ENCODE measurements around the gene HILPDA. TPM values are rescaled to one million over a fixed set of nuclear protein-coding genes. Genes with fewer than 3 reads are reported as not detected.

Gene HILPDA
- total RNA-seq, 1 experiment from 2014 or later: 17.0 TPM

DNA sequence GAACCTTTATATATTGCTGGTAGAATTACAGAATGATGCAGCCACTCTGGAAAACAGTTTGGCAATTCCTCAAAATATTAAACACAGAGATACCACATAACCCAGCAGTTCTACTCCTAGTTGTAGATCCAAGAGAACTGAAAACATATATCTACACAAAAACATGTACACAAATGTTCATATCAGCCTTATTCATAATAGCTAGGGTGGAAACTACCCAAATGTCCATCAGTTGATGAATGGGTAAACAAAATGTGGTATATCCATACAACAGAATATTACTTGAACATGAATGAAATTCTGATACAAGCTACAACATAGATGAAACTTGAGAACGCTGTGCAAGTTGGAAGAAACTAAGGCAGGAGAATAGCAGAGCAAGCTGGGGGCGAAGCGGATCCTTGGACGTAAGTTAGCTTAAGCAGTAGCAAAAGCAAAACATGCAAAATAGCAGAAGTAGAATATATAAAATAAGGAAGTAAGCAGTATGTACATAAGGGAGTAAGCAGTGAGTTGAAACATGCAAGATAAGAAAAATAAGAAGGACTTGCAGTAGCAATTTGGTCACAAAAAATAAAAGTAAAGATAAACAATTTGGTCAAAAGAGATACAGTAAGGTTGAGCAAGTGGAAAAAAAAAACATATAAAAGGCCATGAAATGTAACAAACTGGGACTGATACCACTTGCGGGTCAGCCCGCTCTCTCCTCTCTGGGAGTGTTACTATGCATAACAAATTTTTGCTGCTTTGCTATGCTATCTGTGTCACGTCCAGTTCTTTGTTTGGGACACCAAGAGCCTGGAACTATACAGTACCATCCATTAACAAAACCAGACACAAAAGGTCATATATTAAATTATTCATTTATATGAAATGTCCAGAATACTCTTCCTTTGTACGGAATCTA, 18.0 kb upstream of the HILPDA start:
- Histone ChIP-seq H3K27me3 (replicated peaks; ENCODE audit: control insufficient read depth, insufficient read depth, low read length) (no peaks in the 10 kb centered on the region), H3K9me3 (no peaks in the 10 kb centered on the region), H3K36me3 (ENCODE audit: control insufficient read depth, insufficient read depth, low read length) (no peaks in the 10 kb centered on the region), H3K4me1 (peaks cover 35% of the 10 kb centered on the region), H3K4me3 (ENCODE audit: low read depth, low read length) (no peak overlapping the region)
- POLR2A ChIA-PET: no interaction called here
- CTCF ChIA-PET: interaction anchor here (1.4 kb wide), 1 partner anchor 11 kb away, joined by 4 read pairs; no protein-coding TSS in a partner anchor
- no TSS peak for BruUV-seq (replicated peaks)
- no peak for DNase-seq
- Mint-ChIP-seq H3K27me3 (ENCODE audit: insufficient read depth, unreplicated experiment) (no peaks in the 10 kb centered on the region), H3K4me1 (ENCODE audit: low read depth, unreplicated experiment) (peaks cover 23% of the 10 kb centered on the region), H3K36me3 (ENCODE audit: insufficient read depth, unreplicated experiment) (no peaks in the 10 kb centered on the region), H3K4me3 (ENCODE audit: unreplicated experiment) (no peak overlapping the region), H3K9me3 (ENCODE audit: unreplicated experiment) (no peaks in the 10 kb centered on the region), H3K27ac (ENCODE audit: unreplicated experiment) (no peak overlapping the region)
- intact Hi-C loops (cut with micrococcal nuclease; ENCODE audit: unreplicated experiment): no loop called here
- TF ChIP-seq, protein P1, sequence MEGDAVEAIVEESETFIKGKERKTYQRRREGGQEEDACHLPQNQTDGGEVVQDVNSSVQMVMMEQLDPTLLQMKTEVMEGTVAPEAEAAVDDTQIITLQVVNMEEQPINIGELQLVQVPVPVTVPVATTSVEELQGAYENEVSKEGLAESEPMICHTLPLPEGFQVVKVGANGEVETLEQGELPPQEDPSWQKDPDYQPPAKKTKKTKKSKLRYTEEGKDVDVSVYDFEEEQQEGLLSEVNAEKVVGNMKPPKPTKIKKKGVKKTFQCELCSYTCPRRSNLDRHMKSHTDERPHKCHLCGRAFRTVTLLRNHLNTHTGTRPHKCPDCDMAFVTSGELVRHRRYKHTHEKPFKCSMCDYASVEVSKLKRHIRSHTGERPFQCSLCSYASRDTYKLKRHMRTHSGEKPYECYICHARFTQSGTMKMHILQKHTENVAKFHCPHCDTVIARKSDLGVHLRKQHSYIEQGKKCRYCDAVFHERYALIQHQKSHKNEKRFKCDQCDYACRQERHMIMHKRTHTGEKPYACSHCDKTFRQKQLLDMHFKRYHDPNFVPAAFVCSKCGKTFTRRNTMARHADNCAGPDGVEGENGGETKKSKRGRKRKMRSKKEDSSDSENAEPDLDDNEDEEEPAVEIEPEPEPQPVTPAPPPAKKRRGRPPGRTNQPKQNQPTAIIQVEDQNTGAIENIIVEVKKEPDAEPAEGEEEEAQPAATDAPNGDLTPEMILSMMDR (IDR thresholded peaks at IDR 0.05; ENCODE audit: insufficient read depth in 1 of 2, low read depth in 1 of 2, low read length in 1 of 2, severe bottlenecking in 1 of 2, unreplicated experiment in 1 of 2): no peak

GRCh38 chr7:128442356-128442755, 13.3 kb upstream of the HILPDA start:
- no peak for DNase-seq
- BruUV-seq (replicated peaks): no TSS peak

More at GRCh38 chr7:128442356-128442755, 13.3 kb upstream of the HILPDA start:
- Mint-ChIP-seq H3K27ac (ENCODE audit: unreplicated experiment) (no peak overlapping the region), H3K27me3 (ENCODE audit: insufficient read depth, unreplicated experiment) (no peaks in the 10 kb centered on the region), H3K9me3 (ENCODE audit: unreplicated experiment) (no peaks in the 10 kb centered on the region), H3K4me3 (ENCODE audit: unreplicated experiment) (no peak overlapping the region), H3K36me3 (ENCODE audit: insufficient read depth, unreplicated experiment) (no peaks in the 10 kb centered on the region), H3K4me1 (ENCODE audit: low read depth, unreplicated experiment) (peaks cover 17% of the 10 kb centered on the region)
- Histone ChIP-seq H3K27me3 (replicated peaks; ENCODE audit: control insufficient read depth, insufficient read depth, low read length) (no peaks in the 10 kb centered on the region), H3K9me3 (no peaks in the 10 kb centered on the region), H3K4me3 (ENCODE audit: low read depth, low read length) (no peak overlapping the region), H3K36me3 (ENCODE audit: control insufficient read depth, insufficient read depth, low read length) (no peaks in the 10 kb centered on the region), H3K4me1 (peaks cover 26% of the 10 kb centered on the region)
- POLR2A ChIA-PET: no interaction called here
- intact Hi-C loops (cut with micrococcal nuclease; ENCODE audit: unreplicated experiment): no loop called here
- CTCF ChIA-PET: interaction anchor here (0.9 to 1.4 kb wide), 3 partner anchors 13 to 55 kb away, joined by 3 to 5 read pairs (median 3); no protein-coding TSS in a partner anchor
- TF ChIP-seq, protein P1 (IDR thresholded peaks at IDR 0.05; ENCODE audit: insufficient read depth in 1 of 2, low read depth in 1 of 2, low read length in 1 of 2, severe bottlenecking in 1 of 2, unreplicated experiment in 1 of 2): no peak
